Panc1 (cell line): ENCODE measurements around the gene C2orf66. TPM values are rescaled to one million over a fixed set of nuclear protein-coding genes. Genes with fewer than 3 reads are reported as not detected.

ENCODE experiments used
- ATAC-seq: fragments of 200-7000 bp; cut with Tn5 transposase; 2 replicates; pipeline ENCODE4 v1.9.1; 2020; ENCODE audit warnings: mild to moderate bottlenecking, moderate library complexity
- BruUV-seq: library from RNA; stranded (reverse); fragments of 400-500 nt; replicated peaks from 2 replicates; lab custom pipeline; 2021; lab: Mats Ljungman, UMichigan
- CTCF ChIA-PET: fragments of 300-600 bp; sonication (Branson Sonifier 250); formaldehyde crosslinking; loops from one replicate; lab custom pipeline; 2022; ENCODE audit warnings: antibody characterized with exemption; lab: Charles Lee
- POLR2A ChIA-PET: fragments of 300-600 bp; sonication (Branson Sonifier 250); formaldehyde crosslinking; loops from one replicate; lab custom pipeline; 2022; ENCODE audit warnings: antibody characterized with exemption; lab: Charles Lee
- DNase-seq: peaks from one replicate; pipeline ENCODE4 v3.0.0-alpha.2; 2010; ENCODE audit warnings: low read depth, low spot score
- H3K27ac ChIP-seq: 2 replicates; pipeline ENCODE4 v1.5.1; 2011; ENCODE audit warnings: mild to moderate bottlenecking, low read length, inconsistent platforms
- H3K27me3 ChIP-seq: fragments of 200-500 bp; sonication (Bioruptor generic); 2 replicates; pipeline ENCODE4 v1.6.0; 2014; ENCODE audit warnings: low read length, inconsistent platforms; ENCODE audit not compliant: control insufficient read depth, insufficient read depth
- H3K36me3 ChIP-seq: fragments of 200-500 bp; sonication (Bioruptor generic); 2 replicates; pipeline ENCODE4 v1.5.1; 2014; ENCODE audit warnings: inconsistent platforms, mild to moderate bottlenecking, low read length, moderate library complexity; ENCODE audit not compliant: control insufficient read depth, insufficient read depth
- H3K4me1 ChIP-seq: 2 replicates; pipeline ENCODE4 v1.5.1; 2011; ENCODE audit warnings: inconsistent platforms, mild to moderate bottlenecking, low read length, moderate library complexity; ENCODE audit not compliant: control insufficient read depth, insufficient read depth
- H3K4me3 ChIP-seq, 2 experiments: 2 replicates each; pipeline ENCODE4 v1.5.1; 2011 to 2012; ENCODE audit warnings: low read depth in 2 of 2, low read length in 2 of 2, mild to moderate bottlenecking in 2 of 2, inconsistent platforms in 1 of 2, moderate library complexity in 1 of 2
- H3K9me3 ChIP-seq: fragments of 200-500 bp; sonication (Bioruptor generic); 2 replicates; pipeline ENCODE4 v1.5.1; 2014; ENCODE audit warnings: low read depth, mild to moderate bottlenecking, inconsistent platforms, low read length, moderate library complexity; ENCODE audit not compliant: control insufficient read depth, insufficient read depth
- CTCF ChIP-seq: fragments of 450-650 bp; IDR thresholded peaks from 2 replicates; pipeline ENCODE4 v1.5.1; 2017; ENCODE audit warnings: mild to moderate bottlenecking
- POLR2AphosphoS5 ChIP-seq: IDR thresholded peaks from 2 replicates; pipeline ENCODE4 v1.6.1; 2012; ENCODE audit warnings: mild to moderate bottlenecking, low read depth, low read length, moderate library complexity
- SIN3A ChIP-seq: IDR thresholded peaks from 2 replicates; pipeline ENCODE4 v1.6.1; 2012; ENCODE audit warnings: low read depth, mild to moderate bottlenecking, low read length, moderate library complexity, borderline replicate concordance; ENCODE audit not compliant: insufficient read depth
- TCF7L2 ChIP-seq: IDR thresholded peaks from 2 replicates; pipeline ENCODE4 v1.6.1; 2011; ENCODE audit warnings: mild to moderate bottlenecking, low read depth, low read length, inconsistent platforms
- in situ Hi-C: cut with HindIII; loops from 2 replicates; pipeline ENCODE4 v1.10.0; 2016; ENCODE audit warnings: low sequenced_read_pairs, low pct_unique_long_range_greater_than_20kb
- intact Hi-C: fragments of 100-400 bp; cut with micrococcal nuclease; formaldehyde crosslinking; loops from one replicate; pipeline ENCODE4 v1.10.0; 2022; ENCODE audit not compliant: unreplicated experiment
- total RNA-seq: library from RNA; stranded (reverse); gene quantifications from one replicate; pipeline ENCODE4 v1.2.1, GENCODE V29; 2021; ENCODE audit not compliant: unreplicated experiment
- TF ChIP-seq, protein P1 (sequence below), 2 experiments: IDR thresholded peaks; 2 replicates each; pipeline ENCODE4 v1.6.1; 2011 to 2012; ENCODE audit warnings: low read depth in 2 of 2, control low read depth in 1 of 2, low read length in 1 of 2, mild to moderate bottlenecking in 1 of 2, moderate library complexity in 1 of 2; ENCODE audit not compliant: insufficient read depth in 1 of 2

C2orf66 gene
- total RNA-seq, 1 experiment from 2014 or later = 0.33 TPM

GRCh38 chr2:196821195-196821594, 12.0 kb upstream of the C2orf66 start:
- Histone ChIP-seq H3K4me1 (no peaks in the 10 kb centered on the region), H3K36me3 (no peaks in the 10 kb centered on the region), H3K9me3 (no peaks in the 10 kb centered on the region), H3K27me3 (no peaks in the 10 kb centered on the region), H3K4me3 (no peak overlapping the region), H3K27ac (no peak overlapping the region)
- no TSS peak for BruUV-seq
- ChIA-PET CTCF (no interaction called here), POLR2A (no interaction called here)
- TF ChIP-seq CTCF (no peak), SIN3A (no peak), POLR2AphosphoS5 (no peak), TCF7L2 (no peak)
- TF ChIP-seq, protein P1, sequence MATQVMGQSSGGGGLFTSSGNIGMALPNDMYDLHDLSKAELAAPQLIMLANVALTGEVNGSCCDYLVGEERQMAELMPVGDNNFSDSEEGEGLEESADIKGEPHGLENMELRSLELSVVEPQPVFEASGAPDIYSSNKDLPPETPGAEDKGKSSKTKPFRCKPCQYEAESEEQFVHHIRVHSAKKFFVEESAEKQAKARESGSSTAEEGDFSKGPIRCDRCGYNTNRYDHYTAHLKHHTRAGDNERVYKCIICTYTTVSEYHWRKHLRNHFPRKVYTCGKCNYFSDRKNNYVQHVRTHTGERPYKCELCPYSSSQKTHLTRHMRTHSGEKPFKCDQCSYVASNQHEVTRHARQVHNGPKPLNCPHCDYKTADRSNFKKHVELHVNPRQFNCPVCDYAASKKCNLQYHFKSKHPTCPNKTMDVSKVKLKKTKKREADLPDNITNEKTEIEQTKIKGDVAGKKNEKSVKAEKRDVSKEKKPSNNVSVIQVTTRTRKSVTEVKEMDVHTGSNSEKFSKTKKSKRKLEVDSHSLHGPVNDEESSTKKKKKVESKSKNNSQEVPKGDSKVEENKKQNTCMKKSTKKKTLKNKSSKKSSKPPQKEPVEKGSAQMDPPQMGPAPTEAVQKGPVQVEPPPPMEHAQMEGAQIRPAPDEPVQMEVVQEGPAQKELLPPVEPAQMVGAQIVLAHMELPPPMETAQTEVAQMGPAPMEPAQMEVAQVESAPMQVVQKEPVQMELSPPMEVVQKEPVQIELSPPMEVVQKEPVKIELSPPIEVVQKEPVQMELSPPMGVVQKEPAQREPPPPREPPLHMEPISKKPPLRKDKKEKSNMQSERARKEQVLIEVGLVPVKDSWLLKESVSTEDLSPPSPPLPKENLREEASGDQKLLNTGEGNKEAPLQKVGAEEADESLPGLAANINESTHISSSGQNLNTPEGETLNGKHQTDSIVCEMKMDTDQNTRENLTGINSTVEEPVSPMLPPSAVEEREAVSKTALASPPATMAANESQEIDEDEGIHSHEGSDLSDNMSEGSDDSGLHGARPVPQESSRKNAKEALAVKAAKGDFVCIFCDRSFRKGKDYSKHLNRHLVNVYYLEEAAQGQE (IDR thresholded peaks at IDR 0.05; ENCODE audit: insufficient read depth in 1 of 2, low read depth in 2 of 2, low read length in 1 of 2) = no peak
- ATAC-seq = no peak
- DNase-seq = no peak
- intact Hi-C loops = no loop called here
- in situ Hi-C loops = no loop called here

DNA sequence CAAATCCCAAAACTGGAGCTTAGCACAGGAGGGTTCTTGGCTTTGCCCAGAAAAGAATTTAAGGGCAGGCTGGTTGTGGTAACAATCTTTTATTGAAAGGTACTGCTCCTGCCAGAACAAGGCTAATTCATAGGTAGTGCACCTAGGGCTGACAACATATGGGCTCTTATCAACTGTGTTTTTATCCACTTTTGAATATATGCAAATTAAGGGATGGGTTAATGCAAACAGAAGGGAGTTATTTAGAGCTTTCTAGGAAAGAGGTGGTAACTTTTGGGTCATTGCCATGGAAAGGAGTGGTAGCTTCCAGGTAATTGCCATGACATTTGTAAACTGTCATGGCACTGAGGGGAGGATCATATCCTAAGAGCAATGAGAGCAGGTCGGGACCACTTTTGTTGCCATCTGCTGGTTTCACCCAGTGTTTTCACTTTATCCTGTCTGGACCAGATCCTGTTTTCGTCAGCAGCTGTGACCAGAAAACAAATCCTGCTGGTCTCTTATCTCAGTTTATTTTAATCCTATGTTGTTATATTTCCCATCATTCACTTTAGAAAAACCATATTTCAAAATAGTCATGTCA, 981 bp downstream of the C2orf66 start:
- Histone ChIP-seq H3K27me3 (peaks cover 2% of the 10 kb centered on the region; the same call in 1 of the 2 replicates), H3K9me3 (no peaks in the 10 kb centered on the region), H3K4me1 (no peaks in the 10 kb centered on the region), H3K27ac (no peak overlapping the region), H3K36me3 (no peaks in the 10 kb centered on the region), H3K4me3 (no peak overlapping the region)
- in situ Hi-C loops = no loop called here
- ATAC-seq = no peak
- CTCF ChIA-PET = no interaction called here
- intact Hi-C loops = no loop called here
- peak; percentile 18 for TF ChIP-seq CTCF
- no peak for TF ChIP-seq POLR2AphosphoS5
- BruUV-seq = no TSS peak
- DNase-seq = no peak
- POLR2A ChIA-PET = no interaction called here
